ENCODE results near the gene ZNF782.
"Not testable (repeated sequence)": the region's sequence is repeated elsewhere in the genome, so short reads cannot be mapped to it uniquely, and the experiment has no call there.

The ZNF782 gene

GRCh38 chr9:96853781-96854650 is at the start of gene ZNF782:
Gene ZNF782 (minus strand): TSS chr9:96854514. CDS start chr9:96851961, 2,553 bp downstream.
- TF ChIP-seq, protein P1, sequence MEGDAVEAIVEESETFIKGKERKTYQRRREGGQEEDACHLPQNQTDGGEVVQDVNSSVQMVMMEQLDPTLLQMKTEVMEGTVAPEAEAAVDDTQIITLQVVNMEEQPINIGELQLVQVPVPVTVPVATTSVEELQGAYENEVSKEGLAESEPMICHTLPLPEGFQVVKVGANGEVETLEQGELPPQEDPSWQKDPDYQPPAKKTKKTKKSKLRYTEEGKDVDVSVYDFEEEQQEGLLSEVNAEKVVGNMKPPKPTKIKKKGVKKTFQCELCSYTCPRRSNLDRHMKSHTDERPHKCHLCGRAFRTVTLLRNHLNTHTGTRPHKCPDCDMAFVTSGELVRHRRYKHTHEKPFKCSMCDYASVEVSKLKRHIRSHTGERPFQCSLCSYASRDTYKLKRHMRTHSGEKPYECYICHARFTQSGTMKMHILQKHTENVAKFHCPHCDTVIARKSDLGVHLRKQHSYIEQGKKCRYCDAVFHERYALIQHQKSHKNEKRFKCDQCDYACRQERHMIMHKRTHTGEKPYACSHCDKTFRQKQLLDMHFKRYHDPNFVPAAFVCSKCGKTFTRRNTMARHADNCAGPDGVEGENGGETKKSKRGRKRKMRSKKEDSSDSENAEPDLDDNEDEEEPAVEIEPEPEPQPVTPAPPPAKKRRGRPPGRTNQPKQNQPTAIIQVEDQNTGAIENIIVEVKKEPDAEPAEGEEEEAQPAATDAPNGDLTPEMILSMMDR (IDR thresholded peaks at IDR 0.05; ENCODE audit: poor library complexity, severe bottlenecking) = no peak
- H3K27ac ChIP-seq (ENCODE audit: poor library complexity, severe bottlenecking) = peak within 1 kb of the TSS; percentile 27
- H3K36me3 ChIP-seq (ENCODE audit: low read depth) = peaks cover 7% of the 10 kb centered on the region; the same call in 1 of the 2 replicates
- no peaks in the 10 kb centered on the region for H3K27me3 ChIP-seq (ENCODE audit: insufficient read depth, poor library complexity, severe bottlenecking)
- ATAC-seq (ENCODE audit: low read depth) (peak; percentile 81), DNase-seq (ENCODE audit: low spot score) (peak; percentile 91)
- peaks cover 30% of the 10 kb centered on the region for H3K4me1 ChIP-seq (ENCODE audit: insufficient read depth, poor library complexity, severe bottlenecking)
- H3K4me3 ChIP-seq (ENCODE audit: severe bottlenecking) = peak within 1 kb of the TSS; percentile 83
- peaks cover 2% of the 10 kb centered on the region for H3K9me3 ChIP-seq (ENCODE audit: severe bottlenecking)

- ATAC-seq (ENCODE audit: low read depth); H3K4me3 ChIP-seq (ENCODE audit: severe bottlenecking); H3K27me3 ChIP-seq (ENCODE audit: insufficient read depth, poor library complexity, severe bottlenecking); H3K27ac ChIP-seq (ENCODE audit: poor library complexity, severe bottlenecking); H3K9me3 ChIP-seq (ENCODE audit: severe bottlenecking); H3K4me1 ChIP-seq (ENCODE audit: insufficient read depth, poor library complexity, severe bottlenecking); H3K36me3 ChIP-seq (ENCODE audit: low read depth); DNase-seq (ENCODE audit: low spot score): not testable (repeated sequence)
Measured at GRCh38 chr9:96900010-96900409, 45.7 kb upstream of the ZNF782 start.

GRCh38 chr9:96892131-96892530 is 37.8 kb upstream of the ZNF782 start:
- TF ChIP-seq, protein P1 (IDR thresholded peaks at IDR 0.05; ENCODE audit: poor library complexity, severe bottlenecking) = no peak
- no peak for DNase-seq (ENCODE audit: low spot score)
- no peaks in the 10 kb centered on the region for H3K9me3 ChIP-seq (ENCODE audit: severe bottlenecking)
- no peak overlapping the region for H3K4me3 ChIP-seq (ENCODE audit: severe bottlenecking)
- H3K27me3 ChIP-seq (ENCODE audit: insufficient read depth, poor library complexity, severe bottlenecking) = no peaks in the 10 kb centered on the region
- no peaks in the 10 kb centered on the region for H3K36me3 ChIP-seq (ENCODE audit: low read depth)
- no peak overlapping the region for H3K27ac ChIP-seq (ENCODE audit: poor library complexity, severe bottlenecking)
- ATAC-seq (ENCODE audit: low read depth) = no peak
- H3K4me1 ChIP-seq (ENCODE audit: insufficient read depth, poor library complexity, severe bottlenecking) = no peaks in the 10 kb centered on the region

DNA sequence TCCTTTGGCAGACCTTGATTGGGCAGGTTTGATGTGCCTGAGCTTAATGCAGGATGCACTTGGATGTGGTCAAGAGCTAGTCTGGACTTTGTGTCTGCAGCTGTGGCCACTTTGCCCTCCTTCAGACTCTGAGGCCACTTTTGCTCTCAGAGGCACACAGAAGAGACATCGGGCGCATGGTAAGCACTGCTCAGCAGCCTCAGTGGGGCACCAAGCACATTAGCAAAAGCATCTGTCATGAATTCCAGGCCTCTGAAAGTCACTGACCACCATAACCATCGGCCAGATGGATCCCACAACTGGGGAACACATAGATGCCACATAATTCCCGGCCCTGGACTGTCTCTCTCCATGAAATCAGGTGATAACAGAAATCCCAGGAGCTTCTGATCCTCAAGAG is 34.3 kb upstream of the ZNF782 start:
- no peaks in the 10 kb centered on the region for H3K9me3 ChIP-seq (ENCODE audit: severe bottlenecking)
- H3K27ac ChIP-seq (ENCODE audit: poor library complexity, severe bottlenecking) = no peak overlapping the region
- DNase-seq (ENCODE audit: low spot score) (no peak), ATAC-seq (ENCODE audit: low read depth) (no peak)
- H3K4me3 ChIP-seq (ENCODE audit: severe bottlenecking) = no peak overlapping the region
- no peaks in the 10 kb centered on the region for H3K36me3 ChIP-seq (ENCODE audit: low read depth)
- peaks cover 18% of the 10 kb centered on the region for H3K4me1 ChIP-seq (ENCODE audit: insufficient read depth, poor library complexity, severe bottlenecking)
- no peaks in the 10 kb centered on the region for H3K27me3 ChIP-seq (ENCODE audit: insufficient read depth, poor library complexity, severe bottlenecking)
- TF ChIP-seq, protein P1 (IDR thresholded peaks at IDR 0.05; ENCODE audit: poor library complexity, severe bottlenecking) = no peak

GRCh38 chr9:96885424-96885823 is 31.1 kb upstream of the ZNF782 start:
- no peak for ATAC-seq (ENCODE audit: low read depth)
- no peaks in the 10 kb centered on the region for H3K36me3 ChIP-seq (ENCODE audit: low read depth)
- H3K27ac ChIP-seq (ENCODE audit: poor library complexity, severe bottlenecking) = peak overlapping the region; percentile 72
- no peak for DNase-seq (ENCODE audit: low spot score)
- TF ChIP-seq, protein P1 (IDR thresholded peaks at IDR 0.05; ENCODE audit: poor library complexity, severe bottlenecking) = no peak
- H3K27me3 ChIP-seq (ENCODE audit: insufficient read depth, poor library complexity, severe bottlenecking) = no peaks in the 10 kb centered on the region
- peaks cover 18% of the 10 kb centered on the region for H3K4me1 ChIP-seq (ENCODE audit: insufficient read depth, poor library complexity, severe bottlenecking)
- H3K4me3 ChIP-seq (ENCODE audit: severe bottlenecking) = no peak overlapping the region
- H3K9me3 ChIP-seq (ENCODE audit: severe bottlenecking) = no peaks in the 10 kb centered on the region
